HUES64 (cell line): ENCODE measurements around the gene SMARCD3.

Experiments
- H3K27ac ChIP-seq: 2 replicates; pipeline ENCODE4 v1.7.0; 2013; ENCODE audit warnings: low read depth, low read length, inconsistent platforms
- H3K27me3 ChIP-seq: 2 replicates; pipeline ENCODE4 v1.6.1; 2013; ENCODE audit warnings: mild to moderate bottlenecking, low read length; ENCODE audit not compliant: insufficient read depth
- H3K36me3 ChIP-seq: 2 replicates; pipeline ENCODE4 v1.6.1; 2013; ENCODE audit warnings: mild to moderate bottlenecking, low read length; ENCODE audit not compliant: insufficient read depth
- H3K4me1 ChIP-seq: 2 replicates; pipeline ENCODE4 v1.6.1; 2013; ENCODE audit warnings: mild to moderate bottlenecking, low read length, moderate library complexity; ENCODE audit not compliant: insufficient read depth
- H3K4me3 ChIP-seq: 2 replicates; pipeline ENCODE4 v1.5.1; 2013; ENCODE audit warnings: mild to moderate bottlenecking, low read length, moderate library complexity
- H3K9ac ChIP-seq: 2 replicates; pipeline ENCODE4 v1.6.1; 2013; ENCODE audit warnings: mild to moderate bottlenecking, low read depth, low read length
- H3K9me3 ChIP-seq: 2 replicates; pipeline ENCODE4 v1.6.1; 2013; ENCODE audit warnings: low read depth, low read length; ENCODE audit not compliant: insufficient read depth
- WGBS: fragments of 150-250, 120-280 bp; methylation state at CpG from one replicate; pipeline ENCODE4 v1.1.7; 2013; ENCODE audit warnings: missing lambda C conversion rate; 5-methylcytosine and 5-hydroxymethylcytosine counted together

The SMARCD3 gene

GRCh38 chr7:151254316-151254715 is 5.8 kb upstream of the SMARCD3 start:
- Histone ChIP-seq H3K36me3 (no peaks in the 10 kb centered on the region), H3K4me1 (peaks cover 18% of the 10 kb centered on the region), H3K27ac (no peak overlapping the region), H3K27me3 (peaks cover 57% of the 10 kb centered on the region), H3K9ac (no peak overlapping the region), H3K4me3 (no peak overlapping the region), H3K9me3 (no peaks in the 10 kb centered on the region)
- 79% methylated on average over 7 of the region's 7 CpGs for WGBS

DNA sequence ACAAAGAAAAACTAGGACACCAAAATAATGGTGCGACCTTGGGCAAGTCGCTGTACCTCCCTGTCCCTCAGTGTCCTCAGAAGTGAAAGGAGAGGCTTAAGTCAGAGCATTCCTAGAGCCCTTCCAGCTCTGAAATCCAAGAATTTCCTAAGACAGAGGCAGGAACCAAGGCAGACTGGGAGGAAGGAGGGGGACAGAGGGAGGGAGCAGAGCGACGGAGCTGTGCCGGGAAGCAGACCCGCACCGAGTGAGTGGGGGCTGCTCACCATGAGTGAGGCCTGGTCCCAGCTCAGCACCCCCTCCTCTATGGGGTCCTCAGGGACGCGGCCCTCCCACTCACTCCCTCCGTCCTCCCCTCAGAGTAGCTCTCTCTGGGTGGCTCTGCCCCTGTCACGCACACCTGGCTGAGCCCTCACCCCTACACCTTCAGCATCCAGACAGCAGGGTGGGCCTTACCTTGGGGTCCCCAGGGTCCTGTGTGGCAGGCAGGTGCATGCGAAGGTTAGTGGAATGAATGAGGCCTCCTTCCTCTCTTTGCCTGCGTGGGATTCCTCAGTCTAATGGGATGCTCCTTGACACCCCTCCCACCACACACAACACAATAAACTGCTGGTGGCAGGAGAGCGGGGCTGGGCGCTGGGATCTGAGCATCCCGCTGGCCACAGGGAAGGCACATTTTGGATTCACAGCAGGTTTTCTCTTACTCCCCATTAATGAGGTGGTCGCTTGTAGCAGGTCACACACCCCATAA is 4.6 kb upstream of the SMARCD3 start:
- Histone ChIP-seq H3K4me1 (peaks cover 18% of the 10 kb centered on the region), H3K36me3 (no peaks in the 10 kb centered on the region), H3K9me3 (no peaks in the 10 kb centered on the region), H3K27me3 (peaks cover 69% of the 10 kb centered on the region), H3K9ac (no peak overlapping the region), H3K27ac (no peak overlapping the region), H3K4me3 (peak overlapping the region; percentile 70)
- WGBS = 44% methylated on average over 17 of the region's 17 CpGs

DNA sequence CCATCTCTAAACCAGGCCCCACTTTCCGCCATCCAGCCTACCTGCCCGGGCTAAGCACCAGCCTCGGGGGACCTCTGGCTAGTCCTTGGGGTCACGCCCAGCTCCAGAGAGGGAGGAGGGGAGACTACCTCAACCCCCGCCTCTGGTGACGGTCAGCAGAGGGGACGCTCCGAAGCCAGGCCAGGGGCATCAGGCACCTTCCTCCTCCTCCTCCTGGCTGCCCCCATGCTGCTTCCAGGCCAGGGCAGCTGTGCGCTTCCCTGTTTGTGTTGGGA is 4.0 kb upstream of the SMARCD3 start:
- no peak overlapping the region for H3K27ac ChIP-seq
- peak overlapping the region; percentile 70; the same call in 1 of the 2 replicates for H3K9ac ChIP-seq
- H3K36me3 ChIP-seq = no peaks in the 10 kb centered on the region
- peaks cover 76% of the 10 kb centered on the region for H3K27me3 ChIP-seq
- H3K4me3 ChIP-seq = peak overlapping the region; percentile 70
- peaks cover 22% of the 10 kb centered on the region for H3K4me1 ChIP-seq
- H3K9me3 ChIP-seq = no peaks in the 10 kb centered on the region
- 17% methylated on average over 6 of the region's 9 CpGs for WGBS

DNA sequence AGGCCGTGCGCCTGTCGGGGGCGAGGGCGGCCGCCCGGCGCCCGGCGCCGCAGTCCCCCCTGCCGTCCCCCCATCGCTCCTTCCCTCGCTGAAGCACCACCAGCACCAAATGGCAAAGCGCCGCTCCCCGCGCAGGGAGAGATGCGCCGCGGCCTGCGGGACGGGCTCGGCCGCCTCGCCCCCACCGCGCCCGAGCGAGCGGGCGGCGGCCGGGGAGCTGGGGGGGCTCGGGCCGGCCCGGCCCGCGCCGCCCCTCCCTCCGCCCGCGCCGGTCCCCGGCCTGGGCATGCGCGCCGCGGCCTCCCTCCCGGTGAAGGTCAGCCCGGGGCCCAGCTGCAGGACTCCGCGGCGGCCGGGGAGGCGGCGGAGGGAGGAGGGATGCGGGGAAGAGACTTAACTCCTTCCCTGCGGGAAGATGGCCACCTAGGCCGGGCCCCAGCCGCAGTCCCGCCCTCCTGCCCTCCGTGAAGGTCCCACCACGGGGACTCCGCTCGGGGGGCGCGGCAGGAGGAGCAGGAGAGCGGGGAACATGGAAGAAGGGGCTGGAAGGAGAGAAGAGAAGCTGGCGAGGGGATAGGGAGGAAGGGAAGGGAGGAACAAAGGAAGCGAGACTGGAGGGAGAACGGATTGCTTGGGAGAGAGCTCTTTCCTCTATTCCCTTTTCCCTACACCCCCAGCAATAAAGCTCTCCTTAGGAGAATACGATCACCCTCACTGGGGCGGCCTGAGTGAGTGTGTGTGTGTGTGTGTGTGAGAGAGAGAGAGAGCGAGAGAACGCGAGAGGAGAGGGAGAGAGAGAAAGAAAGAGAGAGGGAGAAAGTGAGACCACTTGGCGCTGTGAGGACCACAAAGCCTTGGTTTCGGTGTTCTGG is 3.4 kb upstream of the SMARCD3 start:
- WGBS = under 1% methylated on average over 77 of the region's 79 CpGs
- no peaks in the 10 kb centered on the region for H3K36me3 ChIP-seq
- no peak overlapping the region for H3K27ac ChIP-seq
- H3K4me3 ChIP-seq = peak overlapping the region; percentile 70
- peak overlapping the region; percentile 70 for H3K9ac ChIP-seq
- peaks cover 28% of the 10 kb centered on the region for H3K4me1 ChIP-seq
- H3K27me3 ChIP-seq = peaks cover 81% of the 10 kb centered on the region
- H3K9me3 ChIP-seq = no peaks in the 10 kb centered on the region

DNA sequence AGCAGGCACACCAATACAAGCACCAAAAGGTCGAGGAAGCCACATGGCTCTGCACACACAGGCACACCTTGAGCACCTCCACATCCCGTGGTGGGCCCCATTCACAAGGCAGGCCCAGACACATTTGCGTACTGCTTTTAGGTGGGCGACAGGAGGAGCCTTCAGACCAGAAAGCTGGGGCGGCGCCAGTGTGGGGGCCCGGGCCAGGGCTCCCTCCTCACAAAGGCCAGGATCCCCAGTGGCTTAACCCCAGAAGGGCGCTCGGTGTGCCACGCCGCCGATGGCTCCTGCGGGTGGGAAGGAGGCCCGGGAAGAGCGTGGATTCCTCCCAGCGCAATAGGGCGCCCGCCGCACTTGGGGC is 2.8 kb upstream of the SMARCD3 start:
- peak overlapping the region; percentile 38 for H3K9ac ChIP-seq

DNA sequence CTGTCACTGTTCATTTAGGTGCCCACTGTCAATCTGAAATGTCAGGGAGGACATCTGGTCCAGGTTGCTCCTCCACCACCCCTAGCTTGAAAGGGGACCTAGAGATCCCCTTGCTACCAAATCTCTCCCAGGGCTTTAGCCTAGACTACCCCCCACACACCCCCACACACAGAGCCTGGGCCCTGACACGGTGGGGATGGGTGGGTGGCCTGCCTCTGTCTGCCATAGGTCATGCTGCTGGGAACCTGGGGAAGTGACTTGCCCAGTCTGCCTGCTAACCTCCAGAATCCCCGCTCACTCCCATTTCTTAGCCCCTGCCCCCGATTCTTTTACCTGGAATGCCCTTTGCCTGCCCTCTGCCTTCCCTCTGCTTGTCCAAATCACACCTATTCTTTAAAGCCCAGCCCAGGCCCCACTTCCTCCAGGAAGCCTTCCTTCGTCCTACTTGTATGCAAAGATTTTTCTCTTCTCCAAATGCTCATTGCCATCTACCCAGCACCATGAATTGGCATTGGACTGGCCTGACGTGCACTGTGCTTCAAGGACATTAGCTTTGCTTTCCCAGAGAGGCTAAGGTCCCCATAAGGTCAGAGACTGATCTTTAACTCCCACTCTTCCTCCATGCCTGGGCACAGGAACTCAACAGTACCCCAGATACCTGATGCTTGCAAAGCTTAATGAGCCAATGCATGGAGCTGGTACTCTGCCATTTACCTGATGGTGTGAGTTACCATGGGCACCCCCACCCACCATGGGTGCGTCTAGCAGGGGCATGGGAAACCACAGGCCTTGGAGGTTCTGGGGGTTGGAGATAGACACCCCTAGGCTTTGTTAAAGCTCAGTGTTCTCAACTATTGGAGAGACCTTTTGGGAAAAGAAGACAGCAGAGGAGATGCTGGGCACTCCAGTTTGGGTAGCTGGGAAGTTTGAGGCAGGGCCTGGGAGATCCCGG is 2.0 kb upstream of the SMARCD3 start:
- Histone ChIP-seq H3K9ac (no peak overlapping the region), H3K27ac (no peak overlapping the region), H3K27me3 (peaks cover 91% of the 10 kb centered on the region), H3K36me3 (no peaks in the 10 kb centered on the region), H3K9me3 (no peaks in the 10 kb centered on the region), H3K4me1 (peaks cover 40% of the 10 kb centered on the region), H3K4me3 (no peak overlapping the region; the same call in 1 of the 2 replicates)
- WGBS = 59% methylated on average over 7 of the region's 7 CpGs

More for the DNA sequence above, 2.8 kb upstream of the SMARCD3 start:
- H3K27ac ChIP-seq = no peak overlapping the region
- peak overlapping the region; percentile 70 for H3K4me3 ChIP-seq
- peaks cover 34% of the 10 kb centered on the region for H3K4me1 ChIP-seq
- H3K9me3 ChIP-seq = no peaks in the 10 kb centered on the region
- H3K27me3 ChIP-seq = peaks cover 85% of the 10 kb centered on the region
- H3K36me3 ChIP-seq = no peaks in the 10 kb centered on the region
- 6% methylated on average over 19 of the region's 19 CpGs for WGBS

GRCh38 chr7:151249732-151250072 is 1.2 kb upstream of the SMARCD3 start:
- Histone ChIP-seq H3K9ac (no peak overlapping the region), H3K4me1 (peaks cover 42% of the 10 kb centered on the region), H3K4me3 (0 out of 2 replicates have a peak overlapping the region, but pooled peaks have one; percentile 57), H3K36me3 (no peaks in the 10 kb centered on the region), H3K27ac (no peak overlapping the region), H3K9me3 (no peaks in the 10 kb centered on the region), H3K27me3 (peaks cover 91% of the 10 kb centered on the region)
- 17% methylated on average over 5 of the region's 5 CpGs for WGBS

GRCh38 chr7:151249034-151249731 is 689 bp upstream of the SMARCD3 start:
- no peak overlapping the region for H3K9ac ChIP-seq
- peaks cover 90% of the 10 kb centered on the region for H3K27me3 ChIP-seq
- peak overlapping the region; percentile 57 for H3K4me3 ChIP-seq
- H3K36me3 ChIP-seq = no peaks in the 10 kb centered on the region
- no peaks in the 10 kb centered on the region for H3K9me3 ChIP-seq
- H3K4me1 ChIP-seq = peaks cover 45% of the 10 kb centered on the region
- WGBS = 5% methylated on average over 45 of the region's 45 CpGs
- H3K27ac ChIP-seq = no peak overlapping the region; the same call in 1 of the 2 replicates

DNA sequence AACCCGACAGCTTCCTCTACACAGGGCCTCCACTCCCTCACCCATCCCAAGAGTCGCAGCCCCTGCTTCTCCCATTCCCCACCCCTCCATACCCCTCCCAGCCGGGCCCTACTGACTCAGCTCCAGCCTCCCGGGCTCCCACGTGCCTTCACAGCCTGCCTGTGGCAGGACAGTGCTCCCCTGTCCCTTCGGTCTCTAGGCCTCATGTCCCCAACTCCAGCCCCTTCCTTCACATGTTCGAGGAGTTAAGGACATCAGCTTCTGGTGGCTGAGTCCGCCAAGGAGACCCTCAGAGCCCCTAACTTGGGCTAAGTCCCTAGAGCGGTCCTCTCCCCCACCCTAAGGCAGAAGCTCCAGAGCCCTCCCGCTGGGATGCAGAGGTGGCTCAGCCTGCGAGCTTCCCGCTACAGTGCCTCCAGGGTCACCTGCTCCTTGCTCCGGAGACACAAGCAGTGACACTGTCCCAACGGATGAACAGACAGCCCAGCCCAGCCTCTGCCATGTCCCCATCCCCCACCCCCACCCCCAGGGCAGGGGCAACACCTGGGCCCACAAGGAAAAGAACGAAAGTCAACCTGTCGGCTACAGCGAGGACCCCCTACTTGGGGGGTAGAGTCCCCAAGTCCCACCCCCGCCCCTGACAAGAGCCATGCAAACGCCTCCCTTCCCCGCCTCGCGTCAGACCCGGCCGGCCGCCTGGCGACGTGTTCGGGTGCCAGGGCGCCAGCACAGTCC is 716 bp downstream of the SMARCD3 start:
- no peaks in the 10 kb centered on the region for H3K36me3 ChIP-seq
- H3K4me1 ChIP-seq = peaks cover 44% of the 10 kb centered on the region
- H3K27me3 ChIP-seq = peaks cover 82% of the 10 kb centered on the region
- no peaks in the 10 kb centered on the region for H3K9me3 ChIP-seq
- 9% methylated on average over 29 of the region's 29 CpGs for WGBS
- no peak overlapping the region for H3K9ac ChIP-seq
- H3K4me3 ChIP-seq = peak overlapping the region; percentile 57
- H3K27ac ChIP-seq = no peak overlapping the region
